HG02973 (cell line): ENCODE measurements around the gene XCR1.
"Not testable (repeated sequence)": the region's sequence is repeated elsewhere in the genome, so short reads cannot be mapped to it uniquely, and the experiment has no call there.

Source experiments
- ATAC-seq: cut with Tn5 transposase; IDR thresholded peaks from one replicate; pipeline ENCODE4 v1.9.1; 2021; ENCODE audit warnings: moderate library complexity; ENCODE audit not compliant: unreplicated experiment

The XCR1 gene

GRCh38 chr3:46007280-46007679 is 20.0 kb downstream of the XCR1 start:
- ATAC-seq = no peak

- ATAC-seq = no peak
Measured at GRCh38 chr3:46006238-46007032, 20.8 kb downstream of the XCR1 start.

- ATAC-seq = not testable (repeated sequence)
Measured at GRCh38 chr3:46003706-46004105, 23.6 kb downstream of the XCR1 start.

- no peak for ATAC-seq
Measured at GRCh38 chr3:46001178-46001577, 26.1 kb downstream of the XCR1 start.

- ATAC-seq = no peak
Measured at GRCh38 chr3:45997942-45998341, 29.3 kb downstream of the XCR1 start.

- not testable (repeated sequence) for ATAC-seq
Measured at GRCh38 chr3:45997499-45997898, 29.8 kb downstream of the XCR1 start.

GRCh38 chr3:45995236-45996192 is 31.8 kb downstream of the XCR1 start, which contains the start of gene FYCO1:
Gene FYCO1 (minus strand): TSS chr3:45995824. CDS start chr3:45984910, 10,914 bp downstream.
- ATAC-seq = peak; percentile 78

GRCh38 chr3:45994419-45995235 is 32.7 kb downstream of the XCR1 start:
- ATAC-seq = peak; percentile 4

- ATAC-seq = no peak
Measured at GRCh38 chr3:45993421-45994027, 33.8 kb downstream of the XCR1 start.

- ATAC-seq = no peak
Measured at GRCh38 chr3:45992821-45993221, 34.5 kb downstream of the XCR1 start.

- ATAC-seq = no peak
Measured at GRCh38 chr3:45992133-45992729, 35.1 kb downstream of the XCR1 start.

- no peak for ATAC-seq
Measured at GRCh38 chr3:45991341-45991740, 35.9 kb downstream of the XCR1 start.

- ATAC-seq = no peak
Measured at GRCh38 chr3:45990181-45990580, 37.1 kb downstream of the XCR1 start.

GRCh38 chr3:45988804-45989203 is 38.5 kb downstream of the XCR1 start:
- ATAC-seq = no peak

GRCh38 chr3:45988362-45988761 is 38.9 kb downstream of the XCR1 start:
- ATAC-seq = no peak

GRCh38 chr3:45987368-45988291 is 39.7 kb downstream of the XCR1 start:
- no peak for ATAC-seq

GRCh38 chr3:45986303-45986982 is 40.8 kb downstream of the XCR1 start:
- ATAC-seq = no peak

- ATAC-seq = no peak
Measured at GRCh38 chr3:45985532-45986302, 41.6 kb downstream of the XCR1 start.
